ENCODE results near the gene SERPINB10.
"Not testable (repeated sequence)": the region's sequence is repeated elsewhere in the genome, so short reads cannot be mapped to it uniquely, and the experiment has no call there.

Gene SERPINB10

GRCh38 chr18:63928331-63928730, 20.6 kb downstream of the SERPINB10 start:
- H3K9me3 ChIP-seq (ENCODE audit: insufficient read depth, low read depth, low read length) = no peaks in the 10 kb centered on the region
- H3K36me3 ChIP-seq (ENCODE audit: insufficient read depth, low read depth, low read length) = no peaks in the 10 kb centered on the region
- no peaks in the 10 kb centered on the region for H3K4me1 ChIP-seq (ENCODE audit: insufficient read depth, low read length)
- no peaks in the 10 kb centered on the region for H3K27me3 ChIP-seq (ENCODE audit: insufficient read depth, low read length)
- no peak overlapping the region for H3K9ac ChIP-seq (ENCODE audit: low read depth, low read length)
- H3K27ac ChIP-seq (ENCODE audit: low read length) = no peak overlapping the region
- H3K4me3 ChIP-seq (ENCODE audit: low read length) = no peak overlapping the region

DNA sequence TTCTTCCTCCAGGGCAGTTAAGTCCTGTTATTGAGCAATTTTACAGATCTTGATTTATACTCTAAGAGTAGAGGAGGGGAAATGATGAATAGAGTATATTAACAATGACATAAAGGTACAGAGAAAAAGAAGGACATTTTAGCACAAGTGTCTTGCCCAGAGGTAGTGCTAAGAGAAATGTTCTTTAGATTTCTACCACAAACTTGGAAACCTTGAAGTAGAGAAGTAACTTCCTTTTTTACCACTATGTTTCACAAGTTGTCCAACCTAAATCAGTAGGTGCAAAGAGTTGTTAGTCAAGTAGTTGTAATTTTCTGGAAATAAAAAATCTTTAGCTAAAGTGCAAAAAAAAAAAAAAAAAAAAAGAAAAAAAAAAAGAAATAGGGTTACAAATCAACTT, 21.6 kb downstream of the SERPINB10 start:
- not testable (repeated sequence) for H3K36me3 ChIP-seq (ENCODE audit: insufficient read depth, low read depth, low read length); H3K9ac ChIP-seq (ENCODE audit: low read depth, low read length); H3K4me1 ChIP-seq (ENCODE audit: insufficient read depth, low read length); H3K27ac ChIP-seq (ENCODE audit: low read length); H3K9me3 ChIP-seq (ENCODE audit: insufficient read depth, low read depth, low read length); H3K27me3 ChIP-seq (ENCODE audit: insufficient read depth, low read length); H3K4me3 ChIP-seq (ENCODE audit: low read length)

GRCh38 chr18:63930773-63931354, 23.1 kb downstream of the SERPINB10 start:
- Histone ChIP-seq H3K4me1 (ENCODE audit: insufficient read depth, low read length) (no peaks in the 10 kb centered on the region), H3K4me3 (ENCODE audit: low read length) (no peak overlapping the region), H3K9ac (ENCODE audit: low read depth, low read length) (no peak overlapping the region), H3K36me3 (ENCODE audit: insufficient read depth, low read depth, low read length) (no peaks in the 10 kb centered on the region), H3K27me3 (ENCODE audit: insufficient read depth, low read length) (peaks cover 14% of the 10 kb centered on the region), H3K9me3 (ENCODE audit: insufficient read depth, low read depth, low read length) (no peaks in the 10 kb centered on the region), H3K27ac (ENCODE audit: low read length) (no peak overlapping the region)

DNA sequence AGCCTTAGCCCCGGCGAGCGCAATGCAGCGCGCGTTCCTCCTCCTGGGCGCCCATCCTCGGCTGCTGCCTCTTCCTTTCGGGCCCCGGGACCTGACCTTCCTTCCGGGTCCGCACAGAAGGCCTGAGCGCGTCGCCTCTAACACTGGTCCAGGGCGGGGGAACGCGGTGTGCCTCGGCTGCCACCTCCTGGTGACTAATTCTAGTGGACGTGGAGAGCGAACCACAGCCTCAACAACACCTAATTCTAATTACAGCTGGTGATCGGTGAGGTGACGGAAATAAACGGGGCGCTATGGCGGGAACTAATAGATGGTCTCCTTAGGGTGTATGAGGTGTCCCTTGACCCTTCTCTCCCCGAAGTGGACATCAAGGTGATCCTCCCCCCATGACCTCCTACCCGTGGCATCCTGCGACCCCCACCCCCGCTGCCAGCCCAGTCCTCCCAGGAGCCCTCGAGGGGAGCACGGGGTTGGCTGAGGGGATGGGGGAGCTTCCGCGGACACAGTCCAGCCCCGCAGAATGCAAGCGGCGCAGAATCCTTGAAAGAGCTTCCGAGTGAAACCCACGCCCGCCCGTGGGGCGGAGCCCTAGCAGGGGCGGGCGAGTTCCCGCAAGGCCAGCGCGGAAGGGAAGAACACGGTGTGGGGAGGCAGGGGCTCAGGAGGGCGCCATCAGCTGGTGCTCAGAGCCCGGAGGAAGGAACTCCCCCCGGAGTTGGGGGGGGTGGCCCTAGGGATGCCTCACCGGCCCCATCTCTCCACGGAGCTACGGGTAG, 28.6 kb downstream of the SERPINB10 start:
- Histone ChIP-seq H3K4me3 (ENCODE audit: low read length) (peak overlapping the region; percentile 80), H3K36me3 (ENCODE audit: insufficient read depth, low read depth, low read length) (no peaks in the 10 kb centered on the region), H3K9ac (ENCODE audit: low read depth, low read length) (peak overlapping the region; percentile 55; the same call in 1 of the 2 replicates), H3K9me3 (ENCODE audit: insufficient read depth, low read depth, low read length) (no peaks in the 10 kb centered on the region), H3K4me1 (ENCODE audit: insufficient read depth, low read length) (no peaks in the 10 kb centered on the region), H3K27me3 (ENCODE audit: insufficient read depth, low read length) (peaks cover 44% of the 10 kb centered on the region), H3K27ac (ENCODE audit: low read length) (no peak overlapping the region)

DNA sequence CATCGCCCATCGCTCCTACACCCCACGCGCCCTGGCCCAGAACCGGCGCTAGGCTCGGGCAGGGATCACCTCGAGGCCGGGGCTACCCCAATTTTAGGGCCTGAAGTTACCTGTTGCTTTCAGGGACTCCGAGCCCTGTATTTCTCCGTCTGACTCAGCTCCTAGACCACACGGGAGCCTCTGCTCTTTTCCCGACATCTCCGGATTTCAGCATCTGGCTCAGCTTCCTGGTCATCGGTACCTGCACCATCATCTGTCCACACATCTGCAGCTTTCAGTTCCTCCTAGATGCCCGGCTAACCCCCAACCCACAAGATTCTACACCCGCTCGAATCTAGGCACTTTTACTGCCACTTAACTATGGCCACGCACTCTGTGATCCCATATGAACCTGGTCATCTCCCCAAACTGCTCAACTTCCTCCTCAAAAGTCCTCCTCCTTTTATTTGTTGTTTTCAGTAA, 29.2 kb downstream of the SERPINB10 start:
- no peaks in the 10 kb centered on the region for H3K4me1 ChIP-seq (ENCODE audit: insufficient read depth, low read length)
- no peaks in the 10 kb centered on the region for H3K36me3 ChIP-seq (ENCODE audit: insufficient read depth, low read depth, low read length)
- no peak overlapping the region; the same call in 1 of the 2 replicates for H3K9ac ChIP-seq (ENCODE audit: low read depth, low read length)
- no peak overlapping the region for H3K27ac ChIP-seq (ENCODE audit: low read length)
- peak overlapping the region; percentile 80; the same call in 1 of the 2 replicates for H3K4me3 ChIP-seq (ENCODE audit: low read length)
- H3K27me3 ChIP-seq (ENCODE audit: insufficient read depth, low read length) = peaks cover 44% of the 10 kb centered on the region
- H3K9me3 ChIP-seq (ENCODE audit: insufficient read depth, low read depth, low read length) = no peaks in the 10 kb centered on the region

DNA sequence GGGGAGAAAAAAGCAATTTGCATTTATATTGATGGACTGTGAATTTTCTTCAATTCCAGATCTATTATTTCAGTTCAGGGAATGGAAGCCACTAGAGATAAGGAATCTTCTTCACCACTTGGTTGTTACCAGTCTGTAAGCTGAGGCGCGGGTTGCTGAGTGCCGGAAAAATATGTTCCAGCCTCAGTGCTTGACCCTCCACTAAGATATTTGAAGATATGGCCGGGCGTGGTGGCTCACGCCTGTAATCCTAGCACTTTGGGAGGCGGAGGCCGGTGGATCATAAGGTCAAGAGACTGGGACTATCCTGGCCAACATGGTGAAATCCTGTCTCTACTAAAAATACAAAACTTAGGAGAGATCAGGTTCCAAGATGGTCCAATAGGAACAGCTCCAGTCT, 32.2 kb downstream of the SERPINB10 start:
- no peak overlapping the region for H3K9ac ChIP-seq (ENCODE audit: low read depth, low read length)
- no peak overlapping the region for H3K27ac ChIP-seq (ENCODE audit: low read length)
- H3K9me3 ChIP-seq (ENCODE audit: insufficient read depth, low read depth, low read length) = no peaks in the 10 kb centered on the region
- no peaks in the 10 kb centered on the region for H3K4me1 ChIP-seq (ENCODE audit: insufficient read depth, low read length)
- peaks cover 38% of the 10 kb centered on the region for H3K27me3 ChIP-seq (ENCODE audit: insufficient read depth, low read length)
- no peak overlapping the region for H3K4me3 ChIP-seq (ENCODE audit: low read length)
- no peaks in the 10 kb centered on the region for H3K36me3 ChIP-seq (ENCODE audit: insufficient read depth, low read depth, low read length)

- H3K27ac ChIP-seq (ENCODE audit: low read length); H3K36me3 ChIP-seq (ENCODE audit: insufficient read depth, low read depth, low read length); H3K4me3 ChIP-seq (ENCODE audit: low read length); H3K9me3 ChIP-seq (ENCODE audit: insufficient read depth, low read depth, low read length); H3K4me1 ChIP-seq (ENCODE audit: insufficient read depth, low read length); H3K9ac ChIP-seq (ENCODE audit: low read depth, low read length): not testable (repeated sequence)
- H3K27me3 ChIP-seq (ENCODE audit: insufficient read depth, low read length) = peaks cover 32% of the 10 kb centered on the region
Observed at GRCh38 chr18:63940543-63941050, 32.8 kb downstream of the SERPINB10 start.

DNA sequence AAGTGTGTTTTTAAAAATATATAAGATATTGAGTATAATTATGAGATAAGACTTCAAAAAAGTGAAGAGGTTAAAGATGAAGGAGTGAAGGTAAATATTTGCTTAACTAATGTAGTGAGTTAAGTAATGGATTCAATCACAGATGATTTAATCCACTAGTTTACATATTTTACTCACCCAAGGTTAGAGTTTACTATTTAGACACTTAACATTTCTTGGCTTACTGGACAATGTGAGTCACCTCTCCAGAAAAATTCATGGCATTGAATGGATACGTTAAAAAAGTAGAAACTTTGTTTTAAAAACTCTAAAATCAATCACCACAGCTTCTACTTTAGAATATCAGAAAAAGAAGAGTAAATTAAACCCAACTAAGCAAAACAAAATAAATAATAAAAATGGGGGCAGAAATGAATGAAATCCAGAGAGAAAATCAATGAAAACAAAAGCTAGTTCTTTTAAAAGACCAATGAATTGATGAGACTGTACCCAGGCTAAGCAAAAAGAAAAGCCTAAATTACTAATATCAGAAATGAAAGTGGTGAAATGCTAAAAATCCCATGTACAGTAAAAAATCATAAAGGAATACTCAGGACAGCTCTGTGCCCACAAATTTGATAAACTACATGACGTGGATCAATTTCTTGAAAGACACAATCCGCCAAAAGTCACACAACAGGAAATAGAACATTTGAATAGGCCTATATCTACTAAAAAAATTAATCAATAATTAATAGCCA, 39.5 kb downstream of the SERPINB10 start:
- Histone ChIP-seq H3K4me3 (ENCODE audit: low read length) (no peak overlapping the region), H3K27me3 (ENCODE audit: insufficient read depth, low read length) (peaks cover 28% of the 10 kb centered on the region), H3K9me3 (ENCODE audit: insufficient read depth, low read depth, low read length) (no peaks in the 10 kb centered on the region), H3K27ac (ENCODE audit: low read length) (no peak overlapping the region), H3K4me1 (ENCODE audit: insufficient read depth, low read length) (peaks cover 7% of the 10 kb centered on the region; the same call in 1 of the 2 replicates), H3K36me3 (ENCODE audit: insufficient read depth, low read depth, low read length) (no peaks in the 10 kb centered on the region), H3K9ac (ENCODE audit: low read depth, low read length) (no peak overlapping the region)

DNA sequence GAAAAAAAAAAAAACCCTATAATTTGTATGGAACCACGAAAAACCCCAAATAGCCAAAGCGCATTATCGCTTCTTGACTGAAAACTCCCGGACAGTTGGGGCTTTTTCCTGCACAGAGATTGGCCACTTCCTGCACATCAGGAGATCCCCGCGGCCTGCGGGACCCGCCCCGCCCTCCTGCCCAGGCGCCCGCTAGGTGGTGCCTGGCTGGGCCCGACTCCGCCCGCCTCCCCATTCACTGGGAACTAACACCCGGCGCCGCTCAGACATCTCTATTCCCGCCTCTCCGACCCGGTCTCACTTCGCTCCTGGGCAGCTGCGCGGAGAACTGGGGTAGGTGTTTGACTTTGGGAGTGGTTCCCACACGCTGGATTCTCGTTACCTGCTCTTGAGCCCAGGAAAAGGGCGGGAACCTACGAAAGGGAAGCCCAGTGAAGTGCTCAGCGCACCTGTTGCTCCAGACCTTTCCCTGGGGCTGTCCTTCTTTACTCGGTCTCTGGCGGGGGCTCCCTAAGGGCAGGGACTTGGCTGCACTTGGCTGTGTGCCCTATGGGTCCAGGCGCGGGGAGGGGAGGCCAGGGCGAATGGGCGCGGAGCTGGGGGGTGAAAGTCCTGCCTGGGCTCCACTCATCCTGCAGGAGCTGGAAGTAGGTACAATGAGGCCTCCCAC, 41.4 kb downstream of the SERPINB10 start, which contains the start of gene HMSD:
TSS of gene HMSD (plus strand) at position 234 of the 670 bp plus-strand sequence. CDS start 4,155 bp downstream, outside the sequence.
- Histone ChIP-seq H3K4me3 (ENCODE audit: low read length) (peak within 1 kb of the TSS; percentile 81), H3K36me3 (ENCODE audit: insufficient read depth, low read depth, low read length) (no peaks in the 10 kb centered on the region), H3K4me1 (ENCODE audit: insufficient read depth, low read length) (peaks cover 7% of the 10 kb centered on the region; the same call in 1 of the 2 replicates), H3K27ac (ENCODE audit: low read length) (peak within 1 kb of the TSS; percentile 42), H3K9me3 (ENCODE audit: insufficient read depth, low read depth, low read length) (no peaks in the 10 kb centered on the region), H3K27me3 (ENCODE audit: insufficient read depth, low read length) (peaks cover 28% of the 10 kb centered on the region), H3K9ac (ENCODE audit: low read depth, low read length) (peak within 1 kb of the TSS; percentile 77; the same call in 1 of the 2 replicates)

DNA sequence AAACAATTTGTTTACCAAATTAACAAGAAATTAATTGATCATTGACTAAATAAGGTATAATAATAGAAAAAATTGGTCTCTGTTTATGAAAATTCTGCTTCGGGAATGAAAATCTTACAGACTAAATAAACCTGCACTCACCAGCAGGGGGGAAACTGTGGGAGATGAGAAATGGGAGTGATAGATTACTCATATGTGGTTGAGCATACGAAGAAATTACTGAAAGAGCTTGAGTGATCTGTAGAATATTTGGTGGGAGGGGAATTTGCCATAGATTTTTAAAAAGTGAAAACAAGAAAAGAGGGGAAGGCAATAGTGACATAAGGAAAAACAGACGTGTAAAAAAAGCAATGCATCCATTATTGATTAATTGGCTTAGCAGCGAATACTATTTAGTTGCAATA, 43.5 kb downstream of the SERPINB10 start:
- H3K4me3 ChIP-seq (ENCODE audit: low read length) = no peak overlapping the region
- no peak overlapping the region for H3K9ac ChIP-seq (ENCODE audit: low read depth, low read length)
- H3K27me3 ChIP-seq (ENCODE audit: insufficient read depth, low read length) = peaks cover 28% of the 10 kb centered on the region
- no peak overlapping the region for H3K27ac ChIP-seq (ENCODE audit: low read length)
- H3K9me3 ChIP-seq (ENCODE audit: insufficient read depth, low read depth, low read length) = no peaks in the 10 kb centered on the region
- peaks cover 7% of the 10 kb centered on the region; the same call in 1 of the 2 replicates for H3K4me1 ChIP-seq (ENCODE audit: insufficient read depth, low read length)
- no peaks in the 10 kb centered on the region for H3K36me3 ChIP-seq (ENCODE audit: insufficient read depth, low read depth, low read length)

DNA sequence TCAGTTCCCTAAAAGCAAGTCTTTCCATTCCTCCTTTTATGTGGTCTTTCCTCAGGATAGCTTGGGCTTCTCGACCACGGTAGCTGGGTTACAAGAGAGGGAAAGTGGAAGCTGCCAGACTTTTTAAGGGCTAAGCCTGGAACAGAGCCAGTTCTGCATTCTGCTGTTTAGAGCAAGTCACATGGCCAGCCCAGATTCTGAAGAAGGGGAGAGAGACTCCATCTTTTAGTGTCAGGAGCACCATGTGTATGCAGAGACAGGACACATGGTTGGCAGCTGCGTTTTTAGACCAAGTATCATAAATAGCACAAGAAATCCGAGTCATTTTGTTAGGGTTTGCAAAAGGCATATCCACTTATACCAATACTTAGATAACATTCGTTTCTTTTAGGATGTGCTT, 46.1 kb downstream of the SERPINB10 start:
- H3K36me3 ChIP-seq (ENCODE audit: insufficient read depth, low read depth, low read length) = no peaks in the 10 kb centered on the region
- peaks cover 9% of the 10 kb centered on the region for H3K27me3 ChIP-seq (ENCODE audit: insufficient read depth, low read length)
- no peak overlapping the region for H3K9ac ChIP-seq (ENCODE audit: low read depth, low read length)
- no peak overlapping the region for H3K27ac ChIP-seq (ENCODE audit: low read length)
- H3K4me1 ChIP-seq (ENCODE audit: insufficient read depth, low read length) = peaks cover under 1% of the 10 kb centered on the region; the same call in 1 of the 2 replicates
- H3K9me3 ChIP-seq (ENCODE audit: insufficient read depth, low read depth, low read length) = no peaks in the 10 kb centered on the region
- H3K4me3 ChIP-seq (ENCODE audit: low read length) = no peak overlapping the region

Data from iPS-20b (cell line).